A673 (cell line): ENCODE results near the gene GRAMD2B. TPM values are rescaled to one million over a fixed set of nuclear protein-coding genes. Genes with fewer than 3 reads are reported as not detected.
A peak's percentile ranks its signal among the peaks of the same experiment; 100 is the strongest.

Experiments used
- BruUV-seq: library from RNA; stranded (reverse); fragments of 400-500 nt; replicated peaks from 2 replicates; lab custom pipeline; 2021; lab: Mats Ljungman, UMichigan
- CTCF ChIA-PET: fragments of 300-600 bp; sonication (Branson Sonifier 250); formaldehyde crosslinking; loops from one replicate; lab custom pipeline; 2022; ENCODE audit warnings: antibody characterized with exemption; lab: Charles Lee
- POLR2A ChIA-PET: fragments of 300-600 bp; sonication (Branson Sonifier 250); formaldehyde crosslinking; loops from one replicate; lab custom pipeline; 2022; ENCODE audit warnings: antibody characterized with exemption; ENCODE audit not compliant: low non-redundant PET; lab: Charles Lee
- DNase-seq: peaks from one replicate; pipeline ENCODE4 v3.0.0-alpha.2; 2015; ENCODE audit warnings: low spot score
- H3K27ac ChIP-seq: fragments of 200-600 bp; sonication (generic); 2 replicates; pipeline ENCODE4 v1.5.1; 2016; ENCODE audit warnings: mixed run types, low read depth, mild to moderate bottlenecking, mixed read lengths, antibody characterized with exemption, low read length; ENCODE audit not compliant: poor library complexity, severe bottlenecking
- H3K27me3 ChIP-seq: fragments of 200-600 bp; sonication (generic); replicated peaks from 2 replicates; pipeline ENCODE4 v1.6.1; 2017; ENCODE audit warnings: mixed run types, low read depth, mild to moderate bottlenecking, mixed read lengths, antibody characterized with exemption, low read length; ENCODE audit not compliant: insufficient read depth, poor library complexity
- H3K36me3 ChIP-seq: fragments of 200-600 bp; sonication (generic); 2 replicates; pipeline ENCODE4 v1.6.1; 2016; ENCODE audit warnings: mixed run types, mild to moderate bottlenecking, mixed read lengths, antibody characterized with exemption, low read length; ENCODE audit not compliant: insufficient read depth, poor library complexity, severe bottlenecking
- H3K4me1 ChIP-seq: fragments of 200-600 bp; sonication (generic); 2 replicates; pipeline ENCODE4 v1.6.1; 2017; ENCODE audit warnings: mixed run types, mild to moderate bottlenecking, mixed read lengths, antibody characterized with exemption, low read length; ENCODE audit not compliant: insufficient read depth, poor library complexity, severe bottlenecking
- H3K4me3 ChIP-seq: fragments of 200-600 bp; sonication (generic); 2 replicates; pipeline ENCODE4 v1.5.1; 2016; ENCODE audit warnings: low read depth, mixed run types, mild to moderate bottlenecking, mixed read lengths, low read length; ENCODE audit not compliant: poor library complexity, severe bottlenecking
- H3K9me3 ChIP-seq: fragments of 200-600 bp; sonication (generic); 2 replicates; pipeline ENCODE4 v1.6.1; 2016; ENCODE audit warnings: mixed run types, low read depth, mild to moderate bottlenecking, mixed read lengths, antibody characterized with exemption, low read length; ENCODE audit not compliant: poor library complexity, severe bottlenecking
- CTCF ChIP-seq: fragments of 300-800, 200-600 bp; sonication (generic); conservative IDR thresholded peaks from 2 replicates; pipeline ENCODE4 v1.5.1; 2017; ENCODE audit warnings: low read depth, mild to moderate bottlenecking, antibody characterized with exemption, low read length, moderate library complexity, mixed read lengths
- EZH2 ChIP-seq: fragments of 200-600 bp; sonication (generic); IDR thresholded peaks from 2 replicates; pipeline ENCODE4 v1.6.1; 2017; ENCODE audit warnings: borderline replicate concordance, low read depth, mild to moderate bottlenecking, mixed read lengths, antibody characterized with exemption, low read length; ENCODE audit not compliant: poor library complexity, severe bottlenecking
- intact Hi-C: fragments of 100-400 bp; cut with micrococcal nuclease; formaldehyde crosslinking; loops from one replicate; pipeline ENCODE4 v1.10.0; 2022; ENCODE audit not compliant: unreplicated experiment
- total RNA-seq: library from RNA; stranded (reverse); gene quantifications from 2 replicates; pipeline ENCODE4 v1.2.3, GENCODE V29; 2021

Gene GRAMD2B
- total RNA-seq, 1 experiment from 2014 or later: 2.6 TPM

DNA sequence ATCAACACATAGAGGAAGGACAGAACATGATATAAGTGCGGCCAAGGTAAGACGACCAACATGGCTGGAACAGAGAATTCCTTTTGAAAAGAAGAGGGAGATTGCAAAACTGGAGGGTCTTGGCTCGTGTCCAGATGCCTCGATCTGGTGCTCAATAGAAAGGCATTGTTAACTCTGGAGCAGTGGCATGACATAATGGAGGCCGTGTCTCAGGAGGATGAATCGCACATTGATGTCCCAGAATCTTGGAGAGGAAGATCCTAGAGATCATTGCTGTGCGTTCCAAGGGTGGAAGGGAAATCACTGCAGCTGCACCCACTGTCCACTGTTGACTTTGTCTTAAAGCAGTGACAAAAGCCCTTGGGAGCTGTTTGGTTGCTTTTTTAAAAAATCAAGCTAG lies 30.9 kb downstream of the GRAMD2B start:
- BruUV-seq: no TSS peak
- no peaks in the 10 kb centered on the region for H3K36me3 ChIP-seq

DNA sequence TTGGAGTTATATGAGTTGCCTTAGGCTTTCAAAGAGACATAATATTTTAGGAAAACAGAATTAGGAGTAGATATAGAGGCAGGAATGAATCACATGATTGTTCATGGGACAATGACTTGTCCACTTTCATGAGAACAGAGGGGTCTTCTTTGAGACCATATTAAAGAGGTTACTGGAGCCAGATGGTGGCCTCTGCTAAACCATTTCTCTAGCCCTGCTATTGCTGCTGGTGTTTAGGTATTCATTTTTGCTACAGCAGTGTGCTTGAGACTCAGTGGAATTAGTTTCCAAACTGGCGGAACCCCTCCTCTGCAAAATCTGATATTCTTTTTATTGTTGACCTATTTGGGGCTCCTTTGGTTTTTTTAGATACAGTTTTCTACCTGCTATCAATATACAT lies 31.3 kb downstream of the GRAMD2B start:
- POLR2A ChIA-PET: no interaction called here
- CTCF ChIA-PET: no interaction called here
- TF ChIP-seq EZH2 (no peak), CTCF (no peak)
- DNase-seq: no peak
- no peaks in the 10 kb centered on the region for H3K27me3 ChIP-seq
- no peak overlapping the region for H3K27ac ChIP-seq
- no peaks in the 10 kb centered on the region for H3K4me1 ChIP-seq
- no peaks in the 10 kb centered on the region for H3K9me3 ChIP-seq
- no peak overlapping the region for H3K4me3 ChIP-seq
- no TSS peak for BruUV-seq
- intact Hi-C loops: no loop called here
- no peaks in the 10 kb centered on the region for H3K36me3 ChIP-seq

More for the DNA sequence above, 30.9 kb downstream of the GRAMD2B start:
- TF ChIP-seq EZH2 (no peak), CTCF (no peak)
- Histone ChIP-seq H3K9me3 (no peaks in the 10 kb centered on the region), H3K4me1 (no peaks in the 10 kb centered on the region), H3K4me3 (no peak overlapping the region), H3K27me3 (no peaks in the 10 kb centered on the region), H3K27ac (no peak overlapping the region)
- ChIA-PET CTCF (no interaction called here), POLR2A (no interaction called here)
- intact Hi-C loops: no loop called here
- peak; percentile 29 for DNase-seq

DNA sequence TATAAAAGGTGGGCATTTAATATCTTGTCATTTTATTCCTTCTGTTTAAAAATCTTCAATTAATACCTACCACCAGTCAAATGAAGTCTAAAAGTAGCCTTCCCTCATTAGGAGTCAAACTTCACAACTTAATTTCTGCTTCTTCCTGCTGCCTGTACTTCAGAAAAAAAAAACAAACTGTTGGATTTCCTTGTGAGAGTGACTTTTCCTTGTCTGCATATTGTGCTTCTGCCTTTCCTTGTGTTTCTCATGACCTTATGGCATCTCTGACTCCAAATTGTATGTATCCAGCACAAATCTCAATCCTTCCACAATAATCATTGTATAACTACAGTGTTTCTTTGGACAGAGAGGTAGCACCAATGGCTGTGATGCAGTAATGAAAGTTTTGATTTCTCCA lies 32.1 kb downstream of the GRAMD2B start:
- DNase-seq: no peak
- ChIA-PET POLR2A (no interaction called here), CTCF (no interaction called here)
- no peak overlapping the region for H3K27ac ChIP-seq
- no peaks in the 10 kb centered on the region for H3K9me3 ChIP-seq
- no peak overlapping the region for H3K4me3 ChIP-seq
- no peaks in the 10 kb centered on the region for H3K4me1 ChIP-seq
- TF ChIP-seq CTCF (no peak), EZH2 (no peak)
- H3K27me3 ChIP-seq: no peaks in the 10 kb centered on the region
- no TSS peak for BruUV-seq
- intact Hi-C loops: no loop called here
- no peaks in the 10 kb centered on the region for H3K36me3 ChIP-seq
